ENCODE data around the gene TUBB2A.

Gene TUBB2A

DNA sequence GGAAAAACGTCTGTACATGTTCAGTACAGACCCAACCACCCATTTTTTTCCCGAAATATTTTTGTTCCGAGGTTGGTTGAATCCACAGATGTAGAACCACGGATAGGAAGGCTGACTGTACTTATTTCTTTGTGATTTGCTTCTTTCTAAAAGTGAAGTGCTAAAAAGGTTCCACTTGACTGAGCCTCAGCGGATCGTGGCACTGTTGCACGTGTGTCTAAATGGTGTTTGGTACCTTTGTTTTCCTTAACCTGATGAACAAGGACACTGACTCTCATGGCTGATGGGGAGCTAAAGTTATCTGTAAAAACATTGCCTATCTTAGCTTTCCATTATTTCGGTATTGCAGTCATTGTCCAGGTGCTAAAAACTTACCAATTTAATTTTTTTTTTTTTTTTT is 32.7 kb downstream of the TUBB2A start:
- no peak for DNase-seq (ENCODE audit: low read depth in 2 of 2)

DNA sequence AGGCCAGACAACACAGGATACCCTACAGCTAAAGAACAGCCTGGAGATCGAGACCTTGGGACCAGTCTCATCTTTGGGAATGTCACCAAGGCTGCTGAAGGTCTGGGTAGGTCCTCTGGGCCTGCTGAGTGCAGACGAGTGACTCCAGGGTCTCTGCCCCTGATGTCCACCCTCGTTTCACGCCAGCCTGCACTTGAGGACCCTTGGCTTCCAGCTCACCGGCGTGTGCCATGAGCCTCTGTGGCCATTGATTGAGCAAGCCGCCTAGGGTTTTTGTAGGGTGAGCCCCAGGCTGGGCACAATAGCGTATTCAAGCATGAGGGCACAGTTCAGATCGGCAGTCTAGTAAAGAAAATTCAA is 34.5 kb downstream of the TUBB2A start:
- no peak for DNase-seq (ENCODE audit: low read depth in 2 of 2)

GRCh38 chr6:3120765-3121089 is 36.6 kb downstream of the TUBB2A start:
- DNase-seq (ENCODE audit: low read depth in 2 of 2) = no peak

DNA sequence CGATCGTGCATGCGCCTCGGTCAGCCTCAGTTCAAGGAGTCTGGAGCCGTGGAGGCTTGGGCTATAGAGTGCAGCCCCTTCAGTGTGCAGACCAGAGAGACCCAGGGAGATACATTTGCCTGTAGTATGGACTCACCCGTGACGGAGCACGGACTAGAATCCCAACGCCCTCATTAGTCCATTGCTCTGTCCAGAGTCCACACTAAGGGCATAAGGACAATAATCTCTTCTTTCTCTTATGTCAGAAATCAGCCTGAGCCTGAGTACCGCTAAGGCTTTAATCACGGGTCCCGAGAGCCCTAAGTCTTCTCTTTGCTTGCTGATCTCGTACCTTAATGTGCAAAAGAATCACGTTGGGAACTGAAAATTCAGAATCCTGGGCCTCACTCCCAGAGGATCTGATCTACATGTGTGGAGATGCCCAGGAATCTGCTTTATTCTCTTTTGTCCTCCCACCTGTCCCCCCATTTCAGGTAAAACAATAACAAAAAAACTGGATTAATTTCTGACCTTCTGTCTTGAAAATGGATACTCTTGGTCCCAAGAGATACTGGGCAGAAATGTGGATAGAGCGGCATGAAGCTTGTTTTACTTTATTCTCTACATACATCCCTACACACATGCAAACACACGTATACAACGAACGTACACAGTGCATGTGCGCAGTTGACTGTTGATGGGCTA is 38.2 kb downstream of the TUBB2A start:
- no peak for DNase-seq (ENCODE audit: low read depth in 2 of 2)

GRCh38 chr6:3118353-3119039 is 38.8 kb downstream of the TUBB2A start, which contains the start of gene BPHL:
Gene BPHL, plus strand, starts transcription at chr6:3118711. Its CDS starts 30 bp downstream, at chr6:3118741.
- DNase-seq (ENCODE audit: low read depth in 2 of 2) = peak; percentile 100

GRCh38 chr6:3117912-3118352 is 39.4 kb downstream of the TUBB2A start:
- DNase-seq (ENCODE audit: low read depth in 2 of 2) = no peak

GRCh38 chr6:3114377-3114776 is 43.0 kb downstream of the TUBB2A start:
- DNase-seq (ENCODE audit: low read depth in 2 of 2) = no peak

GRCh38 chr6:3109761-3110160 is 47.6 kb downstream of the TUBB2A start:
- DNase-seq (ENCODE audit: low read depth in 2 of 2) = no peak

DNA sequence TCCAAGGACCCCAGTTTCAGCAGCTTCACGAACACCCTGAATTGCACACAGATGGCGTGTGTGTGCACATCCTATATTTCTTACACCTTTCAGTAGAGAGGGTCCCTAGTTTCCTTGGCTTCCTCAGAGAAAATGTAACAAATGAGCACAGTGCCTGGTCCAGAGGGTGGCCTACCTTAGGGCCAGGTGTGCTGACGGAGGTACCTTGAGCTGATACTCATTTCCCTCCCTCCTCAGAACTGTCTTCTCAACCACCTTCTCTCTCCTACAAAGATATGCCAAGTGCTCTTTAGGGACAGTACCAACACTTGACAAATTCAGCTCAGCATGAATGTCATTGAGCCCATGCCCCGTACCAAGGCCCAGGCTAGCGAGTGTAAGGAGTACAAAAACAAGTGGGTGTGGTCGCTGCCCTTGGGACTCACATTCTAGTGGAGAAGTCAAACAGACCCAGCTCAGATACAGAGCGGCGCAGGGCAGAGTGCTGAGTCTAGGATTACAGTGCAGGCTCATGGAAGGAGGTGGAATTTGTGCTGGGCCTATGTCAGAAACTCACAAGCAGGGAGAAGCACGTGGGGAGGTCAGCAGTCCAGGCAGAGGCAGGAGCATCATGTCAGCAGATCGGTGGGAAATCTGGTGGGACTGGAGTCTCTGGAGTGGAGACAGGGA is 48.5 kb downstream of the TUBB2A start:
- DNase-seq (ENCODE audit: low read depth in 2 of 2) = no peak

Data from stimulated activated CD8-positive, alpha-beta memory T cell treated with anti-CD3 and anti-CD28 coated beads, Interleukin-2, amount 100 ng/mL, for 48 hours (primary cell).